ENCODE measurements around the gene TXLNA. TPM values are rescaled to one million over a fixed set of nuclear protein-coding genes. Genes with fewer than 3 reads are reported as not detected.
"Not testable (repeated sequence)": the region's sequence is repeated elsewhere in the genome, so short reads cannot be mapped to it uniquely, and the experiment has no call there.

TXLNA gene
- polyA plus RNA-seq (2013): 23.7 TPM

DNA sequence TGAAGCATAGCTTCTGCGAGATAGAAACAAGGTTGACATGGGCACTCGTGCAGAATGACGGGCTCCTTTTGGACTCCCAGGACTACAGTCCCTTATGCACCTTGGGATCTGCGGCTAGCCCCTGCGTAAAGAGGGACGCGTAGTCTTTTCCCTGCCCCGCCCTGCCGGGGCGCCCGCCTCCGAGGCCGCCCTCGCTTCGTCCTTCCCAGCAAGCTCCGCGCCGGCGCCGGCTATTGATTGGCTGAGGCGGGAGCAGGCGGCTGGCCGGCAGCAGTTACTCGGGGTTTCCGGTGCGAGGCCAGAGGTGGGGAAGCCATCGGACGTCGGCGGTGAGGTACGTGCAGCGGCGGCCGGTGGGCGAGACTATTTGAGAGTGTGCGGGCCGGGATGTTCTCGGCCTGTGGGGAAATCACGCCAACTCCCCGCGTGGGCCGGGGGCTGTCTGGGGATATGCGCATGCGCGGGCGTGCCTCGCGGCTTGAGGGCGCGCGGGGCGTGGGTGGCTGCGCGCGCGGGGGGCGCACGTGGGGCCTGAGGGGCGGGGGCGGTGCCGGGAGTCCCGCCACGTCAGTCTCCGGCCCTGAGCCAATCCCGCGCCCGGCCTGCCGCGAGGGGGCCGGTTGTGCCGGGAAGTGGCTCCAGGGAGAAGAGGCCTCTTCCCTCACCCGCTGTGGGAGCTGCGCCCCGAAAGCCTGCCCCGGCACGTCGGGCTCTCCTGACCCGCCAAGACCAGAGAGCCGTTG is at the start of gene TXLNA:
Gene TXLNA, plus strand, starts transcription at position 233 of the 743 bp plus-strand sequence. CDS start 671 bp downstream, outside the sequence.
- Histone ChIP-seq H3K4me1 (ENCODE audit: control extremely low read depth in 1 of 4, control insufficient read depth in 4 of 4, insufficient read depth in 4 of 4, low read length in 3 of 4) (peaks cover 0 to 40% (median 33%) of the 10 kb centered on the region in 4 experiments), H3K9me3 (ENCODE audit: control extremely low read depth in 1 of 5, control insufficient read depth in 4 of 5, insufficient read depth in 2 of 5, low read depth in 1 of 5, low read length in 4 of 5) (no peaks in the 10 kb centered on the region), H3K36me3 (ENCODE audit: control insufficient read depth in 4 of 4, insufficient read depth in 4 of 4, low read length in 3 of 4) (peaks cover 5 to 43% (median 23%) of the 10 kb centered on the region in 4 experiments), H3K27me3 (replicated peaks in 2 of 5; ENCODE audit: control insufficient read depth in 4 of 5, insufficient read depth in 5 of 5, low read length in 4 of 5) (no peaks in the 10 kb centered on the region), H3K4me3 (ENCODE audit: control insufficient read depth in 1 of 7, extremely low read depth in 1 of 7, insufficient read depth in 4 of 7, low read depth in 2 of 7, low read length in 6 of 7) (peak within 1 kb of the TSS; percentile 45 to 89 (median 71)), H3K27ac (ENCODE audit: insufficient read depth in 1 of 2, low read depth in 1 of 2, low read length in 2 of 2, poor library complexity in 1 of 2, severe bottlenecking in 2 of 2) (peak within 1 kb of the TSS; percentile 42 to 89)
- ChIA-PET POLR2A (interaction anchor here (0.6 to 1.2 kb wide), 3 partner anchors 107 to 127 kb away, joined by 3 read pairs; partner anchors contain the start of gene TMEM39B), CTCF (interaction anchor here (0.9 to 1.5 kb wide), 3 partner anchors 18 to 71 kb away, joined by 3 to 5 read pairs (median 3); partner anchors contain the start of gene KPNA6)
- peak; percentile 84 to 88 (median 84) for DNase-seq
- under 1% methylated on average over 61 of the region's 79 CpGs for WGBS (ENCODE audit: insufficient coverage)

- H3K27me3 ChIP-seq (replicated peaks in 2 of 5; ENCODE audit: control insufficient read depth in 4 of 5, insufficient read depth in 5 of 5, low read length in 4 of 5); H3K9me3 ChIP-seq (ENCODE audit: control extremely low read depth in 1 of 5, control insufficient read depth in 4 of 5, insufficient read depth in 2 of 5, low read depth in 1 of 5, low read length in 4 of 5); H3K27ac ChIP-seq (ENCODE audit: insufficient read depth in 1 of 2, low read depth in 1 of 2, low read length in 2 of 2, poor library complexity in 1 of 2, severe bottlenecking in 2 of 2); CTCF ChIA-PET; H3K36me3 ChIP-seq (ENCODE audit: control insufficient read depth in 4 of 4, insufficient read depth in 4 of 4, low read length in 3 of 4); POLR2A ChIA-PET; H3K4me3 ChIP-seq (ENCODE audit: control insufficient read depth in 1 of 7, extremely low read depth in 1 of 7, insufficient read depth in 4 of 7, low read depth in 2 of 7, low read length in 6 of 7); DNase-seq: not testable (repeated sequence)
- no CpG with 5 or more reads among the region's 9 CpGs for WGBS (ENCODE audit: insufficient coverage)
- peaks cover under 1 to 22% (median 6%) of the 10 kb centered on the region in 4 experiments for H3K4me1 ChIP-seq (ENCODE audit: control extremely low read depth in 1 of 4, control insufficient read depth in 4 of 4, insufficient read depth in 4 of 4, low read length in 3 of 4)
Observed at GRCh38 chr1:32133950-32134280, 45.6 kb upstream of the TXLNA start.

GRCh38 chr1:32137111-32137510 is 42.4 kb upstream of the TXLNA start:
- H3K4me3 ChIP-seq (ENCODE audit: control insufficient read depth in 1 of 7, extremely low read depth in 1 of 7, insufficient read depth in 4 of 7, low read depth in 2 of 7, low read length in 6 of 7): no peak overlapping the region
- H3K4me1 ChIP-seq (ENCODE audit: control extremely low read depth in 1 of 4, control insufficient read depth in 4 of 4, insufficient read depth in 4 of 4, low read length in 3 of 4): peaks cover under 1 to 20% (median 6%) of the 10 kb centered on the region in 4 experiments
- no peak for DNase-seq
- WGBS (ENCODE audit: insufficient coverage): 98% methylated on average over 5 of the region's 5 CpGs
- H3K27ac ChIP-seq (ENCODE audit: insufficient read depth in 1 of 2, low read depth in 1 of 2, low read length in 2 of 2, poor library complexity in 1 of 2, severe bottlenecking in 2 of 2): no peak overlapping the region
- ChIA-PET CTCF (no interaction called here), POLR2A (no interaction called here)
- H3K9me3 ChIP-seq (ENCODE audit: control extremely low read depth in 1 of 5, control insufficient read depth in 4 of 5, insufficient read depth in 2 of 5, low read depth in 1 of 5, low read length in 4 of 5): no peaks in the 10 kb centered on the region
- H3K36me3 ChIP-seq (ENCODE audit: control insufficient read depth in 4 of 4, insufficient read depth in 4 of 4, low read length in 3 of 4): peaks cover 0 to 1% (median 0%) of the 10 kb centered on the region in 4 experiments
- no peaks in the 10 kb centered on the region for H3K27me3 ChIP-seq (replicated peaks in 2 of 5; ENCODE audit: control insufficient read depth in 4 of 5, insufficient read depth in 5 of 5, low read length in 4 of 5)

GRCh38 chr1:32138965-32139364 is 40.5 kb upstream of the TXLNA start:
- no peak overlapping the region for H3K4me3 ChIP-seq (ENCODE audit: control insufficient read depth in 1 of 7, extremely low read depth in 1 of 7, insufficient read depth in 4 of 7, low read depth in 2 of 7, low read length in 6 of 7)
- no peak overlapping the region for H3K27ac ChIP-seq (ENCODE audit: insufficient read depth in 1 of 2, low read depth in 1 of 2, low read length in 2 of 2, poor library complexity in 1 of 2, severe bottlenecking in 2 of 2)
- DNase-seq: no peak
- ChIA-PET CTCF (interaction anchor here (0.8 to 1.5 kb wide), 4 partner anchors 10 to 30 kb away, joined by 3 to 5 read pairs (median 3); no protein-coding TSS in a partner anchor), POLR2A (no interaction called here)
- H3K36me3 ChIP-seq (ENCODE audit: control insufficient read depth in 4 of 4, insufficient read depth in 4 of 4, low read length in 3 of 4): no peaks in the 10 kb centered on the region
- H3K4me1 ChIP-seq (ENCODE audit: control extremely low read depth in 1 of 4, control insufficient read depth in 4 of 4, insufficient read depth in 4 of 4, low read length in 3 of 4): peaks cover 4 to 14% (median 7%) of the 10 kb centered on the region in 4 experiments
- 93% methylated on average over 3 of the region's 5 CpGs for WGBS (ENCODE audit: insufficient coverage)
- no peaks in the 10 kb centered on the region for H3K27me3 ChIP-seq (replicated peaks in 2 of 5; ENCODE audit: control insufficient read depth in 4 of 5, insufficient read depth in 5 of 5, low read length in 4 of 5)
- H3K9me3 ChIP-seq (ENCODE audit: control extremely low read depth in 1 of 5, control insufficient read depth in 4 of 5, insufficient read depth in 2 of 5, low read depth in 1 of 5, low read length in 4 of 5): no peaks in the 10 kb centered on the region

- Histone ChIP-seq H3K4me1 (ENCODE audit: control extremely low read depth in 1 of 4, control insufficient read depth in 4 of 4, insufficient read depth in 4 of 4, low read length in 3 of 4) (peaks cover 4 to 14% (median 7%) of the 10 kb centered on the region in 4 experiments), H3K4me3 (ENCODE audit: control insufficient read depth in 1 of 7, extremely low read depth in 1 of 7, insufficient read depth in 4 of 7, low read depth in 2 of 7, low read length in 6 of 7) (no peak overlapping the region), H3K27ac (ENCODE audit: insufficient read depth in 1 of 2, low read depth in 1 of 2, low read length in 2 of 2, poor library complexity in 1 of 2, severe bottlenecking in 2 of 2) (peak overlapping the region in 1 of 2 experiments; percentile 43), H3K27me3 (replicated peaks in 2 of 5; ENCODE audit: control insufficient read depth in 4 of 5, insufficient read depth in 5 of 5, low read length in 4 of 5) (no peaks in the 10 kb centered on the region), H3K9me3 (ENCODE audit: control extremely low read depth in 1 of 5, control insufficient read depth in 4 of 5, insufficient read depth in 2 of 5, low read depth in 1 of 5, low read length in 4 of 5) (peaks cover 0 to 8% (median 0%) of the 10 kb centered on the region in 5 experiments), H3K36me3 (ENCODE audit: control insufficient read depth in 4 of 4, insufficient read depth in 4 of 4, low read length in 3 of 4) (peaks cover 0 to 8% (median 3%) of the 10 kb centered on the region in 4 experiments)
- peak; percentile 13 to 56 (median 31) for DNase-seq
- WGBS (ENCODE audit: insufficient coverage): 95% methylated on average over 2 of the region's 6 CpGs
- CTCF ChIA-PET: interaction anchor here (0.9 to 1.6 kb wide), 4 partner anchors 11 to 34 kb away, joined by 3 to 5 read pairs (median 4); partner anchors contain the start of gene KPNA6
- POLR2A ChIA-PET: no interaction called here
Observed at GRCh38 chr1:32142446-32143301, 36.8 kb upstream of the TXLNA start.

DNA sequence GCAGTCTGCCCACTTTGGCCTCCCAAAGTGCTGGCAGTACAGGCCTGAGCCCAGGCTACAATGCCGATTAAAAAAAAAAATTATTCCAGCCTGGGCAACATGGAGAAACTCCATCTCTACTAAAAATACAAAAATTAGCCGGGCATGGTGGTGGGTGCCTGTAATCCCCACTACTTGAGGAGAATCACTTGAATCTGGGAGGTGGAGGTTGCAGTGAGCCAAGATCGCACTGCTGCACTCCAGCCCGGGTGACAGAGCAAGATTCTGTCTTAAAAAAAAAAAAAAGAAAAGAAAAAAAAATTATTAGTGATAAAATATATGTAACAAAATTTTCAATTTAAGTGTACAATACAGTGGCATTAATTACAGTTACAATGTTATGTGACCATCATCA is 36.2 kb upstream of the TXLNA start:
- WGBS (ENCODE audit: insufficient coverage): 100% methylated on average over 1 of the region's 4 CpGs
- POLR2A ChIA-PET; H3K36me3 ChIP-seq (ENCODE audit: control insufficient read depth in 4 of 4, insufficient read depth in 4 of 4, low read length in 3 of 4); H3K27ac ChIP-seq (ENCODE audit: insufficient read depth in 1 of 2, low read depth in 1 of 2, low read length in 2 of 2, poor library complexity in 1 of 2, severe bottlenecking in 2 of 2); H3K4me3 ChIP-seq (ENCODE audit: control insufficient read depth in 1 of 7, extremely low read depth in 1 of 7, insufficient read depth in 4 of 7, low read depth in 2 of 7, low read length in 6 of 7); DNase-seq; H3K27me3 ChIP-seq (replicated peaks in 2 of 5; ENCODE audit: control insufficient read depth in 4 of 5, insufficient read depth in 5 of 5, low read length in 4 of 5): not testable (repeated sequence)
- Histone ChIP-seq H3K4me1 (ENCODE audit: control extremely low read depth in 1 of 4, control insufficient read depth in 4 of 4, insufficient read depth in 4 of 4, low read length in 3 of 4) (peaks cover 4 to 14% (median 7%) of the 10 kb centered on the region in 4 experiments), H3K9me3 (ENCODE audit: control extremely low read depth in 1 of 5, control insufficient read depth in 4 of 5, insufficient read depth in 2 of 5, low read depth in 1 of 5, low read length in 4 of 5) (peaks cover 0 to 14% (median 0%) of the 10 kb centered on the region in 5 experiments)
- CTCF ChIA-PET: interaction anchor here (0.9 to 1.6 kb wide), 2 partner anchors 10 to 16 kb away, joined by 3 to 5 read pairs; no protein-coding TSS in a partner anchor

Data from common myeloid progenitor, CD34-positive (primary cell).